Measurements from ENCODE around the gene FGGY. TPM values are rescaled to one million over a fixed set of nuclear protein-coding genes. Genes with fewer than 3 reads are reported as not detected.

Gene FGGY
- total and polyA plus RNA-seq, 4 donors: 9.0 to 44.4 (median 21.1) TPM

DNA sequence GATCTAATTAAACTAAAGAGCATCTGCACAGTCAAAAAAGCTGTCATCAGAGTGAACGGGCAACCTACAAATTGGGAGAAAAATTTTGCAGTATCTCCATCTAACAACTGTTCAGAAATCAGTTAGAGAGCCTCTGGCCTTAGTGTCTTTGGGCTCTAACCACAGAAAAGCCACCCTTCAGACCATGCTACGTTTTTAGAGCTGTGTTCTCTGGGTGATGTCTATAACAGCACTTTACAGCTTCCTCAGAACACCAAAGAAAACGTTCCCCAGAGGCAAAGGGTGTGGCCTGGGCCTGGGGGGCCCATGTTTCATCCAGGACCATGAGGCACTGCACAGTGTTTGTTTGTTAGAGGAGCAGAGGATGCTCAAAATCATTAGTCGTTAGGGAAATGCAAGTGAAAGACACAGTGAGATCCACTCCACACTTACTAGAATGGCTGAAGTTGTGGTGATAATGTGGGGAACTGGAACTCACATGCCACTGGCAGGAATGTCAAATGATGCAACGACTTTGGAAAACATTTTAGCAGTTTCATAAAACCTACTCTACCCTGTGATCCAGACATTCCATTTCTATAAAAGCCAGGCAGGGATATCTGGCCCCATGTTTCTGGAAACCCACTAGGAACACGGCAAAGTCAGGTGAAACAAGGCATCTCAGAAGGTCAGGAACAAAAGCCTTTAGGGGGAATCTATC lies 267.4 kb downstream of the FGGY start:
- no peaks in the 10 kb centered on the region for H3K27me3 ChIP-seq (ENCODE audit: control insufficient read depth, insufficient read depth, low read length)
- no peak for DNase-seq (ENCODE audit: low read depth in 4 of 6, low spot score in 6 of 6)
- WGBS (ENCODE audit: insufficient coverage): 93% methylated on average over 3 of the region's 6 CpGs
- H3K36me3 ChIP-seq (ENCODE audit: control insufficient read depth, insufficient read depth, low read length): no peaks in the 10 kb centered on the region
- H3K4me3 ChIP-seq (ENCODE audit: low read depth, low read length): no peak overlapping the region
- no peaks in the 10 kb centered on the region for H3K4me1 ChIP-seq (ENCODE audit: control insufficient read depth, insufficient read depth, low read length)
- H3K9me3 ChIP-seq (ENCODE audit: control insufficient read depth, insufficient read depth, low read length): no peaks in the 10 kb centered on the region
- H3K27ac ChIP-seq (ENCODE audit: low read depth, low read length): no peak overlapping the region

DNA sequence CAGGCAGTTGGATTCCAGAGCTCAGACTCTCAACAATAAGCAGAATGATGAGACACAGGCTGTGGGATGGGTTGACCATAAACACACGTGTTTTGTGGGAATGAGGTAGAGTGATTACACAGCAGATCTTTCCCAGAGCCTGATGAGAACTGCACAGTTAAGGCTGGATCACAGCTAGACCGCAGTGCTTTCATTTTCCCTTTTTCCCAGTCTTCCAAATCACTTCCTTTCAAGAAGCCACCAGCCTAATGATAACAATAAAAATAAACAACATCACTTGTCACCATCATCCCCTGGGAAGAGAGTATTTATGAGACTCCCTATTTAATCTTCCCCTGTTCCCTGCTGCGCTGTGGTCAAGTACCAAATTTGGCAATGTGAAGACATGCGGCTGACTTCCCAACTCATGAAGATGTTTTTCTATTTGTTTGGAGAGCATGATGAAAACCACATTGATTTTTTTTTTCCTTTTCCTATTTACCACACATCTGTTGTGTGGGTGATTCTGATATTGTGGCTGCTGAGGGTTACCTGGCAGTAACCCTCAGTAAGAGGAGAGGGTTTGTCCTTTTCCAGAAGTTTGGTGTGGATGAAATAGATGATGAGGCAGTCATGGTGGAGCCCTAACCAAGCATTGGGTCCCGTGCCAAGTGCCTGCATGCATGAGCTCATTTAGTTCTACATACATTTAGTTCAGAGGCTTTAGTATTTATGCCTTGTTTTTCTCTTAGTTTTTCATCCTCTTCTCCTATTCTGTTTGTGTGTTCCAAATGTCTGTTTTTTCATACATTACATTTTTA lies 268.9 kb downstream of the FGGY start:
- no peaks in the 10 kb centered on the region for H3K36me3 ChIP-seq (ENCODE audit: control insufficient read depth, insufficient read depth, low read length)
- H3K4me1 ChIP-seq (ENCODE audit: control insufficient read depth, insufficient read depth, low read length): no peaks in the 10 kb centered on the region
- DNase-seq (ENCODE audit: low read depth in 4 of 6, low spot score in 6 of 6): peak in 1 of 6 donors; percentile 33
- H3K4me3 ChIP-seq (ENCODE audit: low read depth, low read length): no peak overlapping the region
- H3K9me3 ChIP-seq (ENCODE audit: control insufficient read depth, insufficient read depth, low read length): no peaks in the 10 kb centered on the region
- H3K27ac ChIP-seq (ENCODE audit: low read depth, low read length): no peak overlapping the region
- no peaks in the 10 kb centered on the region for H3K27me3 ChIP-seq (ENCODE audit: control insufficient read depth, insufficient read depth, low read length)
- 69% methylated on average over 2 of the region's 5 CpGs for WGBS (ENCODE audit: insufficient coverage)

DNA sequence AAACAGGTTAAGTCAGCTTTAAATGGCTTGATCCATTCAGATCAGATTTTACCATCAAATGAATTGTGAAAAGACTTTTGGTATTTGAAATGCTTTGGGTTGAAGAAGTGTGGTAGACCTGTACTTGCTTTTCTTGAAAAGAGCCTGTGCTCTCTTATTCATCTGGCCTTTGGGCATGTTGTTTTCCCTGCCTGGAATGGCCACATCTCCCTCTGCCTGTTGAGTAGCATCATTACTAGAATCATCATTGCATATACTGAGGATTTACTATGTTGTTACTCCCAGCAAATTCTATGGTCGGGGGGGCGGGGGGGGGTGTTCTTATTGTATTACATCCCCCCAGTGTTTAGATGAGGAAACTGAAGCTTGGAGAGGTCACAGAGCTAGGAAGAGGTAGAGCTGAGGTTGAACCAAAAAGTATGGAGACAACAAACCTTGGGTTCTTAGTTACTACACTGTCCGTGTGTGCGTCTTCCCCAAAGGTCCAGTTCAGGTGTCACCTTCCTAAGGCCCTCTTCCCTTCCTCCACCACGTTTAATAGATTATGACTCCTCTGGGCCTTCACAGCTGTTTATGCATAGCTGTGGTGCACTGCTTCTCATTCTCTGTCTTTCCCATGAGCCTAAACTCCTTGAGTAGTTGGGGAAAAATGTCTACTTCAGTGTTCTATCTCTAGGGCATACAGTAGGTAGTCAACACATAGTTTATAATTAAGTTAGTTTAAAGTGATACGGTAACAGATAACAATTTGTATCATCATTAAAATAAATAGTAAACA lies 271.5 kb downstream of the FGGY start:
- Histone ChIP-seq H3K27ac (ENCODE audit: low read depth, low read length) (no peak overlapping the region), H3K36me3 (ENCODE audit: control insufficient read depth, insufficient read depth, low read length) (no peaks in the 10 kb centered on the region), H3K9me3 (ENCODE audit: control insufficient read depth, insufficient read depth, low read length) (no peaks in the 10 kb centered on the region), H3K4me3 (ENCODE audit: low read depth, low read length) (no peak overlapping the region), H3K4me1 (ENCODE audit: control insufficient read depth, insufficient read depth, low read length) (no peaks in the 10 kb centered on the region), H3K27me3 (ENCODE audit: control insufficient read depth, insufficient read depth, low read length) (no peaks in the 10 kb centered on the region)
- no peak for DNase-seq (ENCODE audit: low read depth in 4 of 6, low spot score in 6 of 6)
- 100% methylated on average over 2 of the region's 6 CpGs for WGBS (ENCODE audit: insufficient coverage)

DNA sequence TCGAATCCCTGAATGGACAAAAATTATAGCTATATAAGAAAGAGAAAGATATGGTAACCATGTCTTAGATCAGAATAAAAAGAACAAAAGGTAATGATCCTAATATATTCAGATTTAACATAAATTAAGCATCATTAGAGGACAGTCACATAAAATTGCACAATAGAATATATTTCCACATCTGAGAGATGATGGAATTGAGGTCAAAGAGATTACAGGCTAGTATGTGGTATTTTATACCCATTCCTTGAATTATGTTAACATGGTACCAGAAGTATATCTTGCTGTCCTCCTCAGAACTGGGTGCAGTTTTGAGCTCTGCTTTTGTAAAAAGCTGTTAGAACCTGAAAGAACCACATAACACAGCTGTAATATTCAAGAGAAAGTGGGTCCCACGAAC lies 272.3 kb downstream of the FGGY start:
- Histone ChIP-seq H3K4me1 (ENCODE audit: control insufficient read depth, insufficient read depth, low read length) (no peaks in the 10 kb centered on the region), H3K36me3 (ENCODE audit: control insufficient read depth, insufficient read depth, low read length) (no peaks in the 10 kb centered on the region), H3K9me3 (ENCODE audit: control insufficient read depth, insufficient read depth, low read length) (no peaks in the 10 kb centered on the region), H3K4me3 (ENCODE audit: low read depth, low read length) (no peak overlapping the region), H3K27ac (ENCODE audit: low read depth, low read length) (no peak overlapping the region), H3K27me3 (ENCODE audit: control insufficient read depth, insufficient read depth, low read length) (no peaks in the 10 kb centered on the region)
- 100% methylated on average over 1 of the region's 2 CpGs for WGBS (ENCODE audit: insufficient coverage)
- DNase-seq (ENCODE audit: low read depth in 4 of 6, low spot score in 6 of 6): no peak

DNA sequence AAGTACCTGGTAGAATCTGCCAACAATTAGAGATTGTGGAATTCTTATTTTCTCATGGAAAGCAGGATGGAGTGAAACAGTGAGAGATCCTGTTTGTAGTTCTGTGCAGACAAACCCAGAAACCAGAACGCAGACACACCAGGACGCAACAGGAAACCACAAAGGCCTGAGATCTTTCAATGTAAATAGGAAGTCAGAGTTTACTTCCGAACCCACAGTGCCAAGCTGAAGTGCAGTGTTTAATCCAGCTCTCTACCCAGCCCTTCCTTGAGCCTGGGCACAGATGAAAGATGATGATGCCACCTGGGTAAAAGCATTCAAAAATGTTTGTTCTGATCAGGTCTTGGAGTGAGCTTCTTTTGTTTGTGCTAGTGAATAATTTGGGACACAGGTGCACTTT lies 273.6 kb downstream of the FGGY start:
- WGBS (ENCODE audit: insufficient coverage): 79% methylated on average over 3 of the region's 3 CpGs
- Histone ChIP-seq H3K36me3 (ENCODE audit: control insufficient read depth, insufficient read depth, low read length) (no peaks in the 10 kb centered on the region), H3K4me3 (ENCODE audit: low read depth, low read length) (no peak overlapping the region), H3K27me3 (ENCODE audit: control insufficient read depth, insufficient read depth, low read length) (no peaks in the 10 kb centered on the region), H3K9me3 (ENCODE audit: control insufficient read depth, insufficient read depth, low read length) (no peaks in the 10 kb centered on the region), H3K4me1 (ENCODE audit: control insufficient read depth, insufficient read depth, low read length) (no peaks in the 10 kb centered on the region), H3K27ac (ENCODE audit: low read depth, low read length) (no peak overlapping the region)
- DNase-seq (ENCODE audit: low read depth in 4 of 6, low spot score in 6 of 6): no peak

DNA sequence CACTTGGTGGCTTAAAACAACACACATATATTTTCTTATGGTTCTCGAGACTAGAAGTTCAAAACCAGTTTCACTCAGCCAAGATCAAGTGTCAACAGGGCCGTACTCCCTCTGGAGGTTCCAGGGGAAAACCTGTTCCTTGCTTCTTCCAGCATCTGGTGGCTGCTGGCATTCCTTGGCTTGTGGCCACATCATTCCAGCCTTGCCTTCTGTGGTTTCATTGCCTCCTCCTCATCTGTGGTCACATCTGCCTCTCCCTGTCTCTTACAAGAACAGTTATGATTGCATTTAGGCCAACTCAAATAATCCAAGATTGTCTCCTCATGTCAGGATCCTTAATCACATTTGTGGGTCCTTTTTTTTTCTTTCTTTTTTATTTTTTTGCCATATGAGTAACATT lies 277.2 kb downstream of the FGGY start:
- no peaks in the 10 kb centered on the region for H3K4me1 ChIP-seq (ENCODE audit: control insufficient read depth, insufficient read depth, low read length)
- H3K27ac ChIP-seq (ENCODE audit: low read depth, low read length): no peak overlapping the region
- WGBS (ENCODE audit: insufficient coverage): 96% methylated on average over 2 of the region's 2 CpGs
- DNase-seq (ENCODE audit: low read depth in 4 of 6, low spot score in 6 of 6): no peak
- no peaks in the 10 kb centered on the region for H3K27me3 ChIP-seq (ENCODE audit: control insufficient read depth, insufficient read depth, low read length)
- H3K9me3 ChIP-seq (ENCODE audit: control insufficient read depth, insufficient read depth, low read length): no peaks in the 10 kb centered on the region
- no peak overlapping the region for H3K4me3 ChIP-seq (ENCODE audit: low read depth, low read length)
- no peaks in the 10 kb centered on the region for H3K36me3 ChIP-seq (ENCODE audit: control insufficient read depth, insufficient read depth, low read length)

DNA sequence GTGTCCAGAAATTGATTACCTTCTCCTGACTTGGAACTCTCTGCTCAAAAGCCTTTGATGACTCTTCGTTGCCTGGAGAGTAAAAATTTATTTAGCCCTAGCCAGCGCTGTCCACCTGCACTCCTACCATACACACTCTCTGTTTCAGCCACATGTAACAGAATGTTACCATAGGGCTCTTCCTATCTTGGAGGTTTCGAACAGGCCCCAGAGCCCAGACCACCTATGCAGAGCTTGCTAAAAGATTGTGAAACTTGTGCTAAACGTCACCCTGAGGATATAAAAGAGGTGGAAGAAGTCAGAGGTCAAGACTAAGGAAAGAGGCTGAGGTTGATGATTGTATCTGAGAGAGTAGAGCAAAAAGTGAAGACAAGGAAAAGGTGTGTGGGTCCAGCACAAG lies 280.9 kb downstream of the FGGY start:
- H3K36me3 ChIP-seq (ENCODE audit: control insufficient read depth, insufficient read depth, low read length): no peaks in the 10 kb centered on the region
- no peak for DNase-seq (ENCODE audit: low read depth in 4 of 6, low spot score in 6 of 6)
- H3K27me3 ChIP-seq (ENCODE audit: control insufficient read depth, insufficient read depth, low read length): no peaks in the 10 kb centered on the region
- H3K9me3 ChIP-seq (ENCODE audit: control insufficient read depth, insufficient read depth, low read length): no peaks in the 10 kb centered on the region
- WGBS (ENCODE audit: insufficient coverage): 95% methylated on average over 4 of the region's 4 CpGs
- no peaks in the 10 kb centered on the region for H3K4me1 ChIP-seq (ENCODE audit: control insufficient read depth, insufficient read depth, low read length)
- H3K4me3 ChIP-seq (ENCODE audit: low read depth, low read length): no peak overlapping the region
- H3K27ac ChIP-seq (ENCODE audit: low read depth, low read length): no peak overlapping the region

DNA sequence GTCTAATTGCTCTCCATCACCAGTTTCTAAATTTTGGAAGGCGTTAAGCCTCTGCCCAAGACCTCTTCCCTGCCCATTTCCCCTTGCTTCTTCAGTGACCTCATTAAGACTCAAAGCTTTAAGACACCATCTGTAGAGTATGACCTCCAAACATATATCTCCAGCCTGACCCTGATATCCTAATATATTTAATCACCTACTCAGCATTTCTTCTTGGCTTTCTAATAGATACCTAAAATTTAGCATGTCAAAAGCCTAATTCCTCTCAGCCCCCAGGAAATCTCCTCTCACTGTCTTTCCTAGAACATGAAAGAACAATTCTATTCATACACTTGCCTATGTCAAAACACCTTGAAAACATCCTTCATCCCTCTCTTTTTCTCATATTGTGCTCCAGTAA lies 282.3 kb downstream of the FGGY start:
- no peaks in the 10 kb centered on the region for H3K9me3 ChIP-seq (ENCODE audit: control insufficient read depth, insufficient read depth, low read length)
- no peak overlapping the region for H3K4me3 ChIP-seq (ENCODE audit: low read depth, low read length)
- H3K36me3 ChIP-seq (ENCODE audit: control insufficient read depth, insufficient read depth, low read length): no peaks in the 10 kb centered on the region
- H3K27ac ChIP-seq (ENCODE audit: low read depth, low read length): no peak overlapping the region
- no peaks in the 10 kb centered on the region for H3K4me1 ChIP-seq (ENCODE audit: control insufficient read depth, insufficient read depth, low read length)
- no peak for DNase-seq (ENCODE audit: low read depth in 4 of 6, low spot score in 6 of 6)
- 93% methylated on average over 1 of the region's 1 CpG for WGBS (ENCODE audit: insufficient coverage)
- H3K27me3 ChIP-seq (ENCODE audit: control insufficient read depth, insufficient read depth, low read length): no peaks in the 10 kb centered on the region

DNA sequence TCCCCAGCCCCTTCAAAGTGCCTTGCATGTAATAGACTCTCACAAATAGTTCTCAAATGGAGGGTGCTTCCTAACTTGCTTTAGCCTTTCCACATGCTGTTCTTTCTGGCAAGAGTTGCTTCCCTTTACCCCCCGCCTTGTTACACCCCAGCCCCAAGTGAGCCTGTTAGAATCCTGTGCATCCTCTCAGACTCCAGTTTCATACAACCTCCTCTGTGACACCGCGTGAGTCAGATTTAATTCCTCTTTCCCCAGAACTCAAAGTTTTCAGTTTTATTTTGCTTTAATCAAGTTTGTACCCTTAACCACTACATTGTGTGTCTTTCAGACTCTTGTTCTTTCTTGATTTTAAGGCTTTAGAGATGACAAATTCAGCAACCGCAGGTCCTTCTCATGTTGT lies 283.4 kb downstream of the FGGY start:
- 70% methylated on average over 1 of the region's 4 CpGs for WGBS (ENCODE audit: insufficient coverage)
- Histone ChIP-seq H3K27ac (ENCODE audit: low read depth, low read length) (no peak overlapping the region), H3K4me3 (ENCODE audit: low read depth, low read length) (no peak overlapping the region), H3K4me1 (ENCODE audit: control insufficient read depth, insufficient read depth, low read length) (no peaks in the 10 kb centered on the region), H3K27me3 (ENCODE audit: control insufficient read depth, insufficient read depth, low read length) (no peaks in the 10 kb centered on the region), H3K9me3 (ENCODE audit: control insufficient read depth, insufficient read depth, low read length) (no peaks in the 10 kb centered on the region), H3K36me3 (ENCODE audit: control insufficient read depth, insufficient read depth, low read length) (no peaks in the 10 kb centered on the region)
- no peak for DNase-seq (ENCODE audit: low read depth in 4 of 6, low spot score in 6 of 6)

All from spinal cord (tissue), 10 donors.